ENCODE data around the gene ZNF536. TPM values are rescaled to one million over a fixed set of nuclear protein-coding genes. Genes with fewer than 3 reads are reported as not detected.
A peak's percentile ranks its signal among the peaks of the same experiment; 100 is the strongest.

Gene ZNF536
- total RNA-seq, 6 experiments from 2014 or later = 0.25 TPM; not detected in 5

DNA sequence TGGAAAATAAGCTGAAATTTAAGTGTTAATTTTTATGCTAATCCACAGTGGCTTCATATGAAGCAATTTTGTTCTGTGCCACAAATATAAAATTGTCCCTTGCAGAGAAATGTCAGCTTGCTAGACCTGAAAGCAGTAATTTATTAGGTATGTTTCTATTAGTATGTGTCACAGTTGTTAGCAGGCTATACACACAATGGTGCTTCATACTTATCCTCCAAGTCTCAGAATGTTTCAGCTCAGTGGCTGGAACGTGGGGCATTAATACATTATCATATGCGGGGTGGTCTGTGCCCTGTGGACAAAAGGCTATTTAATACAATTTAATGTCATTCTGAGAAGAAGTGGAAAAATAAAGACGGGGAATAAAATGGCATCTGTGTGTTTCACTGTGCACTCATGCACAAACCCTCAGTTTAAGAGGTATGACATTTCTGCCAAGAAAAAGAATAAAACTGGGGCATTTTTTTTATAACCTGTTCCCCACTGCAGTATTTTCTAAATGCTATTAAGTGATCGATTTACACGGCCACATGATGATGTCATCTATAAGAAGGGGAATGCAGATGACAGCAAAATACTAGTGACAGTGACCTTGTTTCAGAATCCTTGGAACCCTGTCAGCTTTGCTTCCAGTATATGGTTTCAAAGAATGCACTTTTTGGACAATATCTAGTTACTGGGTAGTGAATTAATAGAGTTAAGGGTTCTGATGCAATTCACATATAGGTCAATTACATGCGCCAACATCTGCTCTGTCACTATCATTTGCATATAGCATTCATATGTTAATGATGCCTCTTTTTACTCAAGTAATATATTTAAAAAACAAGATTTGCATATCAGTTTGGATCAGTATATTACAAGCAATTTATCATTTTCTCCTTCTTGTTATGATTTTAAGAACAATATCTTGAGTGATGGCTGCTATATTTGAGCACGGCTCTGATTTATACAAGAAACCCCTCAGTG lies 21.2 kb upstream of the ZNF536 start:
- H3K36me3 ChIP-seq = no peaks in the 10 kb centered on the region
- no peak for ATAC-seq
- no peak overlapping the region for H3K27ac ChIP-seq
- intact Hi-C loops (cut with DNase I) = no loop called here
- no peaks in the 10 kb centered on the region for H3K4me1 ChIP-seq
- H3K27me3 ChIP-seq = no peaks in the 10 kb centered on the region
- peak in 1 of 3 donors; percentile 4 for DNase-seq
- no peak for TF ChIP-seq POLR2A (IDR thresholded peaks at IDR 0.05)
- TF ChIP-seq, protein P1, sequence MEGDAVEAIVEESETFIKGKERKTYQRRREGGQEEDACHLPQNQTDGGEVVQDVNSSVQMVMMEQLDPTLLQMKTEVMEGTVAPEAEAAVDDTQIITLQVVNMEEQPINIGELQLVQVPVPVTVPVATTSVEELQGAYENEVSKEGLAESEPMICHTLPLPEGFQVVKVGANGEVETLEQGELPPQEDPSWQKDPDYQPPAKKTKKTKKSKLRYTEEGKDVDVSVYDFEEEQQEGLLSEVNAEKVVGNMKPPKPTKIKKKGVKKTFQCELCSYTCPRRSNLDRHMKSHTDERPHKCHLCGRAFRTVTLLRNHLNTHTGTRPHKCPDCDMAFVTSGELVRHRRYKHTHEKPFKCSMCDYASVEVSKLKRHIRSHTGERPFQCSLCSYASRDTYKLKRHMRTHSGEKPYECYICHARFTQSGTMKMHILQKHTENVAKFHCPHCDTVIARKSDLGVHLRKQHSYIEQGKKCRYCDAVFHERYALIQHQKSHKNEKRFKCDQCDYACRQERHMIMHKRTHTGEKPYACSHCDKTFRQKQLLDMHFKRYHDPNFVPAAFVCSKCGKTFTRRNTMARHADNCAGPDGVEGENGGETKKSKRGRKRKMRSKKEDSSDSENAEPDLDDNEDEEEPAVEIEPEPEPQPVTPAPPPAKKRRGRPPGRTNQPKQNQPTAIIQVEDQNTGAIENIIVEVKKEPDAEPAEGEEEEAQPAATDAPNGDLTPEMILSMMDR (IDR thresholded peaks at IDR 0.05) = no peak
- H3K9me3 ChIP-seq = no peaks in the 10 kb centered on the region
- no peak overlapping the region for H3K4me3 ChIP-seq
- WGBS (ENCODE audit: insufficient coverage, low coverage, low lambda C conversion rate, missing lambda C conversion rate) = 45% methylated on average over 6 of the region's 7 CpGs

GRCh38 chr19:30351774-30352173 lies 20.4 kb upstream of the ZNF536 start:
- TF ChIP-seq POLR2A (IDR thresholded peaks at IDR 0.05) = no peak
- TF ChIP-seq, protein P1 (IDR thresholded peaks at IDR 0.05) = no peak
- Histone ChIP-seq H3K4me3 (no peak overlapping the region), H3K4me1 (no peaks in the 10 kb centered on the region), H3K36me3 (no peaks in the 10 kb centered on the region), H3K27me3 (no peaks in the 10 kb centered on the region), H3K9me3 (no peaks in the 10 kb centered on the region), H3K27ac (no peak overlapping the region)
- ATAC-seq = no peak
- intact Hi-C loops (cut with DNase I) = no loop called here
- WGBS (ENCODE audit: insufficient coverage, low coverage, low lambda C conversion rate, missing lambda C conversion rate) = 39% methylated on average over 2 of the region's 2 CpGs
- no peak for DNase-seq

DNA sequence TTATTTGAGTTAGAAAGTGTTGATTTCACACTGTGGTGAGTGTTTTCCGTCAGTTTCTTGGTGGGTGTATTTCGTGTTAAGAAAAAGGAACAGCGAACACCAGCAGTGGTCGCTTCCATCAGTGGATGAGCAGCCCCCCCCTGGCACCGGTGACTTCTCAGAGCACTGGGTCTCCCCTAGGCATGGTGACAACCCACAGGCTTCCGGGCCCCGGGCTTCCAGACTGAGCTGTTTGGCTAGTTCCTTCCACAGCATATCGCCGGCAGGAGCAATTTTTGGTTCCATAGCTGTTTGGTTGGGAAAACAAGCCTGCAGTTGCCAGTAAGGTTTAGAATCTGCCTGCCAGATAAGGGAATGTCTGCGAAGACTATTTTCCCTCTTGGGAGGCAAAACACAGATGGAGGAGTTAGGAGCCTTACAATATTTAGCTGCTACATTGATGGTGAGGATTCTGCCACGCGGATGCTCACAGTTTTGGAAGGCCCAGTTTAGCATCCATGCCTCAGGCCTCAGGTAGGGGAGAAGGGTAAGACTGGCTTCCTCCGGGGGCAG lies 18.7 kb upstream of the ZNF536 start:
- intact Hi-C loops (cut with DNase I) = no loop called here
- TF ChIP-seq POLR2A (IDR thresholded peaks at IDR 0.05) = no peak
- TF ChIP-seq, protein P1 (IDR thresholded peaks at IDR 0.05) = no peak
- WGBS (ENCODE audit: insufficient coverage, low coverage, low lambda C conversion rate, missing lambda C conversion rate) = 77% methylated on average over 6 of the region's 13 CpGs
- Histone ChIP-seq H3K4me3 (no peak overlapping the region), H3K27me3 (no peaks in the 10 kb centered on the region), H3K27ac (no peak overlapping the region), H3K36me3 (no peaks in the 10 kb centered on the region), H3K4me1 (no peaks in the 10 kb centered on the region), H3K9me3 (no peaks in the 10 kb centered on the region)
- DNase-seq = peak in 1 of 3 donors; percentile 25
- ATAC-seq = no peak

DNA sequence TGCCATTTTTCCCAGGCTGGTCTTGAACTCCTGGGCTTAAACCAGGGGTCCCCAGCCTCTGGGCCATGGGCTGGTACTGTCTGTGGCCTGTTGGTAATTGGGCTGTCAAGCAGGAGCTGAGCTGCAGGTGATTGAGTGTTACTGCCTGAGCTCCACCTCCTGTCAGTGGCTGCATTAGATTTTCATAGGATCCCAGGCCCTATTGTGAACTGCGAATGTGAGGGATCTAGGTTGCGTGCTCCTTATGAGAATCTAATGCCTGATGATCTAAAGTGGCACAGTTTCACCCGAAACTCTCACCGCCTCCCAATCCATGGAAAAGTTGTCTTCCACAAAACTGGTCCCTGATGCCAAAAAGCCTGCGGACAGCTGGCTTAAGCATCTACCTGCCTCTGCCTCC lies 16.6 kb upstream of the ZNF536 start:
- 47% methylated on average over 3 of the region's 5 CpGs for WGBS (ENCODE audit: insufficient coverage, low coverage, low lambda C conversion rate, missing lambda C conversion rate)
- intact Hi-C loops (cut with DNase I) = no loop called here
- TF ChIP-seq, protein P1 (IDR thresholded peaks at IDR 0.05) = no peak
- no peak for TF ChIP-seq POLR2A (IDR thresholded peaks at IDR 0.05)
- H3K4me1 ChIP-seq = no peaks in the 10 kb centered on the region
- H3K27me3 ChIP-seq = no peaks in the 10 kb centered on the region
- H3K27ac ChIP-seq = no peak overlapping the region
- DNase-seq (peak in 1 of 3 donors; percentile 11), ATAC-seq (no peak)
- no peak overlapping the region for H3K4me3 ChIP-seq
- no peaks in the 10 kb centered on the region for H3K36me3 ChIP-seq
- H3K9me3 ChIP-seq = no peaks in the 10 kb centered on the region

All from right lobe of liver (tissue), 6 donors.